Measurements from ENCODE around the gene RBFOX1.

RBFOX1 gene

GRCh38 chr16:7628981-7629380 is 296.3 kb downstream of the RBFOX1 start:
- Histone ChIP-seq H3K27me3 (ENCODE audit: insufficient read depth, low read length, poor library complexity, severe bottlenecking) (no peaks in the 10 kb centered on the region), H3K79me2 (ENCODE audit: insufficient read depth, low read length) (no peaks in the 10 kb centered on the region), H3K4me2 (ENCODE audit: low read depth, low read length, poor library complexity, severe bottlenecking) (no peak overlapping the region), H3K4me1 (ENCODE audit: insufficient read depth, low read length, poor library complexity, severe bottlenecking) (no peaks in the 10 kb centered on the region), H2AFZ (ENCODE audit: low read length) (no peak overlapping the region), H4K20me1 (ENCODE audit: insufficient read depth, low read length, poor library complexity, severe bottlenecking) (no peaks in the 10 kb centered on the region), H3K9me3 (ENCODE audit: insufficient read depth, low read depth, low read length) (no peaks in the 10 kb centered on the region), H3K36me3 (ENCODE audit: insufficient read depth, low read length) (no peaks in the 10 kb centered on the region), H3K9ac (ENCODE audit: low read depth, low read length, poor library complexity, severe bottlenecking) (no peak overlapping the region), H3K4me3 (ENCODE audit: low read length, poor library complexity, severe bottlenecking) (no peak overlapping the region), H3K9me2 (replicated peaks; ENCODE audit: low read depth, low read length) (no peaks in the 10 kb centered on the region), H3F3A (ENCODE audit: low read depth) (no peaks in the 10 kb centered on the region)
- TF ChIP-seq CTCF (conservative IDR thresholded peaks at IDR 0.05; ENCODE audit: low read length) (no peak), EZH2phosphoT487 (IDR thresholded peaks at IDR 0.05; ENCODE audit: borderline replicate concordance) (no peak)

GRCh38 chr16:7629571-7629970 is 296.9 kb downstream of the RBFOX1 start:
- Histone ChIP-seq H3F3A (ENCODE audit: low read depth) (no peaks in the 10 kb centered on the region), H3K27me3 (ENCODE audit: insufficient read depth, low read length, poor library complexity, severe bottlenecking) (no peaks in the 10 kb centered on the region), H3K9me3 (ENCODE audit: insufficient read depth, low read depth, low read length) (no peaks in the 10 kb centered on the region), H3K4me3 (ENCODE audit: low read length, poor library complexity, severe bottlenecking) (no peak overlapping the region), H3K4me2 (ENCODE audit: low read depth, low read length, poor library complexity, severe bottlenecking) (no peak overlapping the region), H3K79me2 (ENCODE audit: insufficient read depth, low read length) (no peaks in the 10 kb centered on the region), H3K9me2 (replicated peaks; ENCODE audit: low read depth, low read length) (no peaks in the 10 kb centered on the region), H4K20me1 (ENCODE audit: insufficient read depth, low read length, poor library complexity, severe bottlenecking) (no peaks in the 10 kb centered on the region), H2AFZ (ENCODE audit: low read length) (no peak overlapping the region), H3K4me1 (ENCODE audit: insufficient read depth, low read length, poor library complexity, severe bottlenecking) (no peaks in the 10 kb centered on the region), H3K36me3 (ENCODE audit: insufficient read depth, low read length) (no peaks in the 10 kb centered on the region), H3K9ac (ENCODE audit: low read depth, low read length, poor library complexity, severe bottlenecking) (no peak overlapping the region)
- TF ChIP-seq CTCF (conservative IDR thresholded peaks at IDR 0.05; ENCODE audit: low read length) = no peak
- TF ChIP-seq EZH2phosphoT487 (IDR thresholded peaks at IDR 0.05; ENCODE audit: borderline replicate concordance) = no peak

- Histone ChIP-seq H3K4me2 (ENCODE audit: low read depth, low read length, poor library complexity, severe bottlenecking) (no peak overlapping the region), H3K27me3 (ENCODE audit: insufficient read depth, low read length, poor library complexity, severe bottlenecking) (no peaks in the 10 kb centered on the region), H3K4me3 (ENCODE audit: low read length, poor library complexity, severe bottlenecking) (no peak overlapping the region), H4K20me1 (ENCODE audit: insufficient read depth, low read length, poor library complexity, severe bottlenecking) (no peaks in the 10 kb centered on the region), H3K36me3 (ENCODE audit: insufficient read depth, low read length) (no peaks in the 10 kb centered on the region), H3K79me2 (ENCODE audit: insufficient read depth, low read length) (no peaks in the 10 kb centered on the region), H3K9ac (ENCODE audit: low read depth, low read length, poor library complexity, severe bottlenecking) (no peak overlapping the region), H3F3A (ENCODE audit: low read depth) (no peaks in the 10 kb centered on the region), H3K9me2 (replicated peaks; ENCODE audit: low read depth, low read length) (no peaks in the 10 kb centered on the region), H2AFZ (ENCODE audit: low read length) (no peak overlapping the region), H3K9me3 (ENCODE audit: insufficient read depth, low read depth, low read length) (no peaks in the 10 kb centered on the region), H3K4me1 (ENCODE audit: insufficient read depth, low read length, poor library complexity, severe bottlenecking) (no peaks in the 10 kb centered on the region)
- TF ChIP-seq EZH2phosphoT487 (IDR thresholded peaks at IDR 0.05; ENCODE audit: borderline replicate concordance) = no peak
- no peak for TF ChIP-seq CTCF (conservative IDR thresholded peaks at IDR 0.05; ENCODE audit: low read length)
Observed at GRCh38 chr16:7637446-7637845, 304.8 kb downstream of the RBFOX1 start.
